Measurements from ENCODE around the gene PRICKLE1. TPM values are rescaled to one million over a fixed set of nuclear protein-coding genes. Genes with fewer than 3 reads are reported as not detected.
A peak's percentile ranks its signal among the peaks of the same experiment; 100 is the strongest.

PRICKLE1 gene
- total RNA-seq, 1 donor: 15.6 TPM

DNA sequence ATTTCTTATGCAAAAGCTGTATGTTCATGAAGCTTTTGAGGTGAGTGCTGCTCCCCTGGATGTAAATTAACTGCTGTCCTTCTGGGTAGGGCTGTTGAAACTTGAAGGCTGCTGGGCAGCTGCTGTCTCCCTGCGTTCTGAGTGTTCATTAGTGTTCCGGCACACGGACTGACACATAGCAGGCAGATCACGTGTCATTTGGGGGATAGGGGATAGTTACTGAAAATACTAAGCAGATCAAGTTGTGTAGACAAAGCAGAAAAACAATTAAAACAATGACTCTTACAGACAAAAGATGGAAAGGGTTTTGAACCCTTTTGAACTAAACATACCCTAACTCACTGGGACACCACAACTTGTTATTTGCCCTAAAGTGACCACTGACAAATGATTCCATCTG, 82.5 kb downstream of the PRICKLE1 start:
- TF ChIP-seq CTCF (IDR thresholded peaks at IDR 0.05; ENCODE audit: insufficient read depth, low read length): no peak
- no peak for DNase-seq (ENCODE audit: low read depth)
- no peak overlapping the region for H3K4me3 ChIP-seq (ENCODE audit: low read depth, low read length)

- no peak overlapping the region for H3K4me3 ChIP-seq (ENCODE audit: low read depth, low read length)
- TF ChIP-seq CTCF (IDR thresholded peaks at IDR 0.05; ENCODE audit: insufficient read depth, low read length): no peak
- DNase-seq (ENCODE audit: low read depth): peak; percentile 51
These were observed 85.5 kb downstream of the PRICKLE1 start for GRCh38 chr12:42504049-42504448.

GRCh38 chr12:42502682-42503081, 86.9 kb downstream of the PRICKLE1 start:
- no peak for TF ChIP-seq CTCF (IDR thresholded peaks at IDR 0.05; ENCODE audit: insufficient read depth, low read length)
- H3K4me3 ChIP-seq (ENCODE audit: low read depth, low read length): no peak overlapping the region
- no peak for DNase-seq (ENCODE audit: low read depth)

- TF ChIP-seq CTCF (IDR thresholded peaks at IDR 0.05; ENCODE audit: insufficient read depth, low read length): no peak
- no peak overlapping the region for H3K4me3 ChIP-seq (ENCODE audit: low read depth, low read length)
- DNase-seq (ENCODE audit: low read depth): peak; percentile 45
These were observed 90.8 kb downstream of the PRICKLE1 start for GRCh38 chr12:42498549-42499247.

GRCh38 chr12:42496886-42497285, 92.7 kb downstream of the PRICKLE1 start:
- TF ChIP-seq CTCF (IDR thresholded peaks at IDR 0.05; ENCODE audit: insufficient read depth, low read length): no peak
- DNase-seq (ENCODE audit: low read depth): no peak
- H3K4me3 ChIP-seq (ENCODE audit: low read depth, low read length): no peak overlapping the region

- TF ChIP-seq CTCF (IDR thresholded peaks at IDR 0.05; ENCODE audit: insufficient read depth, low read length): no peak
- no peak overlapping the region for H3K4me3 ChIP-seq (ENCODE audit: low read depth, low read length)
- no peak for DNase-seq (ENCODE audit: low read depth)
These were observed 94.3 kb downstream of the PRICKLE1 start for GRCh38 chr12:42495244-42495643.

GRCh38 chr12:42492267-42492666, 97.3 kb downstream of the PRICKLE1 start:
- no peak overlapping the region for H3K4me3 ChIP-seq (ENCODE audit: low read depth, low read length)
- no peak for TF ChIP-seq CTCF (IDR thresholded peaks at IDR 0.05; ENCODE audit: insufficient read depth, low read length)
- DNase-seq (ENCODE audit: low read depth): no peak
